HepG2 (cell line): ENCODE data around the gene HSD11B1. TPM values are rescaled to one million over a fixed set of nuclear protein-coding genes. Genes with fewer than 3 reads are reported as not detected.

Experiments
- CC2D1A ChIP-seq: sonication (generic); formaldehyde crosslinking; IDR thresholded peaks from 2 replicates; pipeline ENCODE4 v1.8.1; 2023; ENCODE audit warnings: mild to moderate bottlenecking, missing genetic modification reagents
- FOXO1 ChIP-seq: sonication (generic); formaldehyde crosslinking; IDR thresholded peaks from 2 replicates; pipeline ENCODE4 v1.4.0; 2020; ENCODE audit warnings: missing genetic modification reagents
- HNF1A ChIP-seq, 2 experiments: sonication (generic) in 1 of 2; formaldehyde crosslinking in 1 of 2; IDR thresholded peaks; 2 replicates each; pipeline versions ENCODE4 v1.4.0 to v1.6.1; 2016 to 2020; ENCODE audit warnings: borderline replicate concordance in 1 of 2, low read depth in 1 of 2, mild to moderate bottlenecking in 1 of 2, missing genetic modification reagents in 1 of 2
- HNRNPK ChIP-seq: fragments of 200-400 bp; formaldehyde crosslinking; IDR thresholded peaks from 2 replicates; pipeline ENCODE4 v1.6.1; 2018; ENCODE audit warnings: low read length, low read depth, moderate library complexity, mild to moderate bottlenecking; ENCODE audit not compliant: poor library complexity, severe bottlenecking
- ISX ChIP-seq: sonication (generic); formaldehyde crosslinking; conservative IDR thresholded peaks from 2 replicates; pipeline ENCODE4 v1.5.0; 2020; ENCODE audit warnings: missing genetic modification reagents
- REST ChIP-seq, 2 experiments: IDR thresholded peaks; 2 replicates each; pipeline ENCODE4 v1.6.1; 2011 to 2012; ENCODE audit warnings: low read length in 2 of 2, borderline replicate concordance in 1 of 2, low read depth in 1 of 2, mild to moderate bottlenecking in 1 of 2, moderate library complexity in 1 of 2
- SALL2 ChIP-seq: sonication (generic); formaldehyde crosslinking; IDR thresholded peaks from 2 replicates; pipeline ENCODE4 v1.8.1; 2023; ENCODE audit warnings: mild to moderate bottlenecking, missing genetic modification reagents, inconsistent platforms
- ZBTB10 ChIP-seq: sonication (generic); formaldehyde crosslinking; IDR thresholded peaks from 2 replicates; pipeline ENCODE4 v1.4.0; 2020; ENCODE audit warnings: missing genetic modification reagents, borderline replicate concordance
- ZKSCAN1 ChIP-seq: fragments of 150-350 bp; IDR thresholded peaks from 2 replicates; pipeline ENCODE4 v1.6.1; 2014; ENCODE audit warnings: low read length
- ZNF737 ChIP-seq: sonication (generic); formaldehyde crosslinking; IDR thresholded peaks from 2 replicates; pipeline ENCODE4 v1.5.0; 2020; ENCODE audit warnings: missing genetic modification reagents, mild to moderate bottlenecking, borderline replicate concordance
- polyA plus RNA-seq, 8 experiments: library from polyadenylated mRNA; depleted of rRNA in 3 of 8; stranded (reverse) in 7 of 8; unstranded in 1 of 8; fragments of >200 nt; fragmentation: Illumina TruSeq in 4 of 8; extraction: Trizol in 4 of 8; gene quantifications; 2 replicates each; pipeline versions ENCODE4 v1.2.1 to v1.2.3, GENCODE V29; 2011 to 2016; ENCODE audit warnings: low read depth in 4 of 8, missing spikeins in 1 of 8, mixed read lengths in 1 of 8; ENCODE audit not compliant: insufficient read depth in 1 of 8
- total RNA-seq, 5 experiments: library from RNA; depleted of rRNA; stranded (reverse); fragments of >200 nt; fragmentation: Illumina TruSeq; extraction: Trizol; gene quantifications; 2 replicates each; pipeline ENCODE4 v1.2.3, GENCODE V29; 2016; ENCODE audit warnings: low read depth in 1 of 5
- TF ChIP-seq, protein P1 (sequence below): sonication (generic); formaldehyde crosslinking; IDR thresholded peaks from 2 replicates; pipeline ENCODE4 v1.9.0; 2021; ENCODE audit warnings: missing genetic modification reagents, borderline replicate concordance
- TF ChIP-seq, protein P2 (sequence below): sonication (generic); formaldehyde crosslinking; IDR thresholded peaks from 2 replicates; pipeline ENCODE4 v1.5.1; 2020; ENCODE audit warnings: missing genetic modification reagents, mild to moderate bottlenecking, borderline replicate concordance

HSD11B1 gene
- total and polyA plus RNA-seq, 2 of the 13 experiments (the other 11 are each of a cell fraction or from before 2014, with no cell fraction given) = not detected

DNA sequence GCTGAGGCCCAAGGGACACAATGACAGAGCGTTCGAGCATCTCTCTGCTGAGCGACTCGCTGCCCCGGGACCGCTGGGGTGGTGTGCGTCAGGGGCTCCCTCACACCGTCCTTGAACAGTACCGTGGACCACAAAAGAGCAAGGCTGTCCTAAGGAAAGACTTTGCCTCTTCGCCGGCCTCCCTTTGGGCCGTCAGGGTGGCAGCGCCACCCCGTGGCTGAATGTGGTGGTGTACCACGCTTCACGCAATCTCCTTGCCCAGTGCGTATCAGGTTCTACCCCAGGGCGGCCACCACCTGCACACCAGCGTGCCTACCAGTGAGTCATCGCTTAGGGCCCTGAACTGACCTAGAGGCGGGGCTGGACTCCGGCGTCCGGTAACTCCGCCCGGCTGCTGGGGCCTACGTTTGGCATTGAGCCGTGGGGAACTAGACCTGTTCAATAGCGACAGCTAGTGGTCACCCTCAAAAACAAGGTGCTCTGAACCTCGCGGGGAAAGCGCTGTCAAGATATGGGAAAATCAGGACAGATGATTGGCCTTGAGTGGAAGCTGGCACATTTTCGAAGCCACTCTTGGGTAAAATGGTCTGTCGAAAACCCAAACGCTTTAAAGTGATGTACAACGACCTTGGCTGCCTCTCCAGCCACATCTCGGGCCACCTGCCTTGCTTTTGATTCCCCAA is 43.1 kb downstream of the HSD11B1 start (continued):
- TF ChIP-seq, protein P1, sequence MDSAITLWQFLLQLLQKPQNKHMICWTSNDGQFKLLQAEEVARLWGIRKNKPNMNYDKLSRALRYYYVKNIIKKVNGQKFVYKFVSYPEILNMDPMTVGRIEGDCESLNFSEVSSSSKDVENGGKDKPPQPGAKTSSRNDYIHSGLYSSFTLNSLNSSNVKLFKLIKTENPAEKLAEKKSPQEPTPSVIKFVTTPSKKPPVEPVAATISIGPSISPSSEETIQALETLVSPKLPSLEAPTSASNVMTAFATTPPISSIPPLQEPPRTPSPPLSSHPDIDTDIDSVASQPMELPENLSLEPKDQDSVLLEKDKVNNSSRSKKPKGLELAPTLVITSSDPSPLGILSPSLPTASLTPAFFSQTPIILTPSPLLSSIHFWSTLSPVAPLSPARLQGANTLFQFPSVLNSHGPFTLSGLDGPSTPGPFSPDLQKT = no peak
- TF ChIP-seq CC2D1A (CRISPR knock-in tag) (no peak), HNRNPK (no peak), ZKSCAN1 (no peak), HNF1A (IDR thresholded peaks at IDR 0.05; ENCODE audit: low read depth) (no peak), HNF1A (CRISPR knock-in tag; IDR thresholded peaks at IDR 0.05; ENCODE audit: borderline replicate concordance) (no peak), FOXO1 (CRISPR knock-in tag) (no peak), SALL2 (CRISPR knock-in tag) (no peak), ZBTB10 (CRISPR knock-in tag) (no peak), ZNF737 (no peak), REST (IDR thresholded peaks at IDR 0.05; ENCODE audit: borderline replicate concordance in 1 of 2, low read depth in 1 of 2, low read length in 2 of 2) (no peak), ISX (CRISPR knock-in tag) (no peak)
- TF ChIP-seq, protein P2, sequence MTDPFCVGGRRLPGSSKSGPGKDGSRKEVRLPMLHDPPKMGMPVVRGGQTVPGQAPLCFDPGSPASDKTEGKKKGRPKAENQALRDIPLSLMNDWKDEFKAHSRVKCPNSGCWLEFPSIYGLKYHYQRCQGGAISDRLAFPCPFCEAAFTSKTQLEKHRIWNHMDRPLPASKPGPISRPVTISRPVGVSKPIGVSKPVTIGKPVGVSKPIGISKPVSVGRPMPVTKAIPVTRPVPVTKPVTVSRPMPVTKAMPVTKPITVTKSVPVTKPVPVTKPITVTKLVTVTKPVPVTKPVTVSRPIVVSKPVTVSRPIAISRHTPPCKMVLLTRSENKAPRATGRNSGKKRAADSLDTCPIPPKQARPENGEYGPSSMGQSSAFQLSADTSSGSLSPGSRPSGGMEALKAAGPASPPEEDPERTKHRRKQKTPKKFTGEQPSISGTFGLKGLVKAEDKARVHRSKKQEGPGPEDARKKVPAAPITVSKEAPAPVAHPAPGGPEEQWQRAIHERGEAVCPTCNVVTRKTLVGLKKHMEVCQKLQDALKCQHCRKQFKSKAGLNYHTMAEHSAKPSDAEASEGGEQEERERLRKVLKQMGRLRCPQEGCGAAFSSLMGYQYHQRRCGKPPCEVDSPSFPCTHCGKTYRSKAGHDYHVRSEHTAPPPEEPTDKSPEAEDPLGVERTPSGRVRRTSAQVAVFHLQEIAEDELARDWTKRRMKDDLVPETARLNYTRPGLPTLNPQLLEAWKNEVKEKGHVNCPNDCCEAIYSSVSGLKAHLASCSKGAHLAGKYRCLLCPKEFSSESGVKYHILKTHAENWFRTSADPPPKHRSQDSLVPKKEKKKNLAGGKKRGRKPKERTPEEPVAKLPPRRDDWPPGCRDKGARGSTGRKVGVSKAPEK = no peak
